Activated CD4-positive, alpha-beta T cell treated with anti-CD3 and anti-CD28 coated beads for 36 hours (primary cell): ENCODE data around the gene SEMA6C. TPM values are rescaled to one million over a fixed set of nuclear protein-coding genes. Genes with fewer than 3 reads are reported as not detected.
"Not testable (repeated sequence)": the region's sequence is repeated elsewhere in the genome, so short reads cannot be mapped to it uniquely, and the experiment has no call there.

Experiments used
- ATAC-seq: fragments of 200-7000 bp; cut with Tn5 transposase; one replicate; pipeline ENCODE4 v1.10.0; 2021; ENCODE audit warnings: mild to moderate bottlenecking, moderate library complexity
- CTCF ChIA-PET: fragments of 350-600 bp; sonication (Branson Sonifier 250); formaldehyde crosslinking; loops from one replicate; lab custom pipeline; 2021; ENCODE audit warnings: antibody characterized with exemption; lab: Charles Lee
- POLR2A ChIA-PET: fragments of 350-600 bp; sonication (Branson Sonifier 250); formaldehyde crosslinking; loops from one replicate; lab custom pipeline; 2021; ENCODE audit warnings: antibody characterized with exemption, inconsistent platforms; lab: Charles Lee
- DNase-seq: peaks from one replicate; pipeline ENCODE4 v3.0.0-alpha.2; 2020
- H3K27ac Mint-ChIP-seq: one replicate; pipeline ENCODE4 v1.8.0; 2021; ENCODE audit warnings: mixed read lengths
- H3K27me3 Mint-ChIP-seq: one replicate; pipeline ENCODE4 v1.8.0; 2021; ENCODE audit warnings: mixed read lengths
- H3K36me3 Mint-ChIP-seq: one replicate; pipeline ENCODE4 v1.8.0; 2021; ENCODE audit warnings: low read depth, mixed read lengths
- H3K4me1 Mint-ChIP-seq: one replicate; pipeline ENCODE4 v1.8.0; 2021; ENCODE audit warnings: mixed read lengths
- H3K4me3 Mint-ChIP-seq: one replicate; pipeline ENCODE4 v1.8.0; 2021; ENCODE audit warnings: mild to moderate bottlenecking, moderate library complexity, mixed read lengths
- H3K9me3 Mint-ChIP-seq: one replicate; pipeline ENCODE4 v1.8.0; 2021; ENCODE audit warnings: low read depth, mixed read lengths
- intact Hi-C, 2 experiments: fragments of 100-400 bp; cut with DNase I in 1 of 2; cut with micrococcal nuclease in 1 of 2; formaldehyde crosslinking; loops; one replicate each; pipeline versions ENCODE4 v1.14.2 to v1.15.1; 2022 to 2024; cut with DNase I, micrococcal nuclease
- total RNA-seq, 2 experiments: library from RNA; stranded (reverse); gene quantifications; one replicate each; pipeline ENCODE4 v1.2.3, GENCODE V29; 2021

The SEMA6C gene
- 1 to 10 TPM; 3.2 to 3.5 TPM for total RNA-seq

DNA sequence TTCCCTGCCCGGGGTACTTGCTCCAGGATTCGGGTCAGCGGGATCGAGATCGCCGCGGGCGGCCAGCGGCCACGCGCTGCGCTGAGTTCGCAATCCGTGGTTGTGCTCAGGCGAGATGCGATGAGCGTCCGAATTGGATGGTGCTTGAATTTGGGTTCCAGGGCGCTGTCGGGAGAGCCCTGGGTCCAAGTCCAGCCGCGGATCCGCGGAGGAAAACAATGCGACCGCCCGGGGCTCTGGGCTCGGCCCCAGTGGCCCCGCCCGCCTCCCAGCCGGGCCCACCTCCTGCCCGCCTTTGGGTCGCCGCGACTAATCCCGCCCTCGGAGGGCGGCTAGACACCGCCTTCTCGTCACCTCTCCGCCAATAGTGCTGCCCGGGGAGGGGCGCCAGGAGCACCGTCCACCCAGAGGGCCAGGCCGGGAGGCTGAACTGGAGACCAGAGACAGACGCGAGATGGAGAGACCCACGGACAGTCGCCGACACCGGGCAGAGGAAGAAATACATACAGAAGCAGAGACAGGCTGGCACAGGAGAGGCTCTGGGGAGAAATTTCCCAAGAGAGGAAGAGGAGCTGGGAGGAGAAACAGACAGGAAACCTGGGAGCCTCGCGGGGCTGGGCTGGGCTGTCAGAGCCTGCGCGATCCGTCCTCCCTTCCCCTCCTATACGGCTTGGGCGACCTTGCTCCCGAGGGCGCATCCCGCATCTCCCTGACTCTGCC is at the start of gene SEMA6C:
Gene SEMA6C (minus strand): TSS at position 220 of the 720 bp plus-strand sequence. CDS start 4,010 bp downstream, outside the sequence.
- Mint-ChIP-seq H3K9me3 (no peaks in the 10 kb centered on the region), H3K4me3 (peak within 1 kb of the TSS; percentile 79), H3K27me3 (no peaks in the 10 kb centered on the region), H3K4me1 (peaks cover 10% of the 10 kb centered on the region), H3K27ac (peak within 1 kb of the TSS; percentile 48), H3K36me3 (no peaks in the 10 kb centered on the region)
- CTCF ChIA-PET, result interaction anchor here (0.7 to 1.6 kb wide), 3 partner anchors 15 to 47 kb away, joined by 3 to 4 read pairs (median 4); no protein-coding TSS in a partner anchor
- intact Hi-C loops, result loop anchor here (1.0 to 2.0 kb wide), 4 partner anchors 10 to 76 kb away; partner anchors contain the start of genes TNFAIP8L2 (in 2 of the 2), GABPB2 (in 1 of the 2) and SCNM1 (in 1 of the 2)
- ATAC-seq, result peak; percentile 100
- POLR2A ChIA-PET, result interaction anchor here (0.6 kb wide), 1 partner anchor 235 kb away, joined by 4 read pairs; no protein-coding TSS in a partner anchor
- peak; percentile 92 for DNase-seq

DNA sequence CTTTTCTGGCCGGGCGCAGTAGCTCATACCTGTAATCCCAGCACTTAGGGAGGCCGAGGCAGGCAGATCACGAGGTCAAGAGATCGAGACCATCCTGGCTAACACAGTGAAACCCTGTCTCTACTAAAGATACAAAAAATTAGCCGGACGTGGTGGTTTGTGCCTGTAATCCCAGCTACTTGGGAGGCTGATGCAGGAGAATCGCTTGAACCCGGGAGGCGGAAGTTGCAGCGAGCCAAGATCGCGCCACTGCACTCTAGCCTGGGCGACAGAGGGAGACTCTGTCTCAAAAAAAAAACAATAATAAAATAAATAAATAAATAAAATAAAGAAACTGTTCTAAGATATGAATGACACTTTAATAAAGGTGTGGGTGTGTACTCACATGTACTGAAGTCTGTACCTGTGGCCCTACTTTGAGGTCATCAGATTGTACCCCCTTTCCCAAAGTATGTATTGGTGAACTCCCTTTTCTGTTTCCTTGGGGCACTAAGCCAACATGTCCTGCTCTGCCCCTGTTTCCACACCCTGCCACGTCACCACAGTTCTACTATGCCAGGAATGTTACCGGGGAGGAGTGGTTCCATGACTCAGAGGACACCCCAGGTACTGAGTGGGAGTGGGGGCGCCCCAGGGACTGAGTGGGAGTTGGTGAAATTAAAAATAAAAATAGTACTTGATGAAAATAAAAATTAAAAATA is 48.6 kb upstream of the SEMA6C start:
- H3K4me3 Mint-ChIP-seq, H3K9me3 Mint-ChIP-seq, POLR2A ChIA-PET, H3K27ac Mint-ChIP-seq, ATAC-seq, H3K27me3 Mint-ChIP-seq: not testable (repeated sequence)
- CTCF ChIA-PET, result interaction anchor here (0.7 to 1.1 kb wide), 4 partner anchors 17 to 60 kb away, joined by 3 to 4 read pairs (median 3); partner anchors contain the start of gene PSMD4
- DNase-seq, result peak; percentile 23
- intact Hi-C loops, result loop anchor here in 1 of 2 experiments (5.0 kb wide), 3 partner anchors 38 to 207 kb away; partner anchors contain the start of genes PI4KB and TNFAIP8L2
- Mint-ChIP-seq H3K4me1 (peaks cover 30% of the 10 kb centered on the region), H3K36me3 (peaks cover 16% of the 10 kb centered on the region)

- ChIA-PET CTCF (interaction anchor here (0.7 to 0.9 kb wide), 2 partner anchors 18 to 57 kb away, joined by 3 to 4 read pairs; no protein-coding TSS in a partner anchor), POLR2A (no interaction called here)
- no peaks in the 10 kb centered on the region for H3K9me3 Mint-ChIP-seq
- no peaks in the 10 kb centered on the region for H3K27me3 Mint-ChIP-seq
- H3K27ac Mint-ChIP-seq, result no peak overlapping the region
- peaks cover 28% of the 10 kb centered on the region for H3K4me1 Mint-ChIP-seq
- ATAC-seq, result no peak
- H3K4me3 Mint-ChIP-seq, result no peak overlapping the region
- DNase-seq, result no peak
- intact Hi-C loops, result no loop called here
- H3K36me3 Mint-ChIP-seq, result peaks cover 4% of the 10 kb centered on the region
Observed at GRCh38 chr1:151193856-151194255, 47.4 kb upstream of the SEMA6C start.

DNA sequence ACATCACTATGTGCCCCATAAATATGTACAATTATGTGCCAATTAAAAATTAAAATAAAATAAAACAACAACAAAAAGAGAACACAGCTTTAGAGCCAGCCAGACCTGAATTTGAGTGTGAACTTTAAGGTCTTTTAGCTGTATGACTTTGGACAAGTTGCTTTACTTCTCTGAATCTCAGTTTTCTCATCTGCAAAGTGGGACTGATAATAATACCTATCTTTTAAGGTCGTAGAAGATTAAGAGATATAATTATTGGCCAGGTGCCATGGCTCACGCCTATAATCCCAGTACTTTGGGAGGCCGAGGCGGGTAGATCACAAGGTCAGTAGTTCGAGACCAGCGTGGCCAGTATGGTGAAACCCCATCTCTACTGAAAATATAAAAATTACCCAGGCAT is 46.9 kb upstream of the SEMA6C start:
- CTCF ChIA-PET, result interaction anchor here (0.7 to 2.3 kb wide), 3 partner anchors 16 to 58 kb away, joined by 3 to 9 read pairs (median 3); no protein-coding TSS in a partner anchor
- intact Hi-C loops, result no loop called here
- Mint-ChIP-seq H3K9me3 (no peaks in the 10 kb centered on the region), H3K4me1 (peaks cover 32% of the 10 kb centered on the region), H3K36me3 (peaks cover under 1% of the 10 kb centered on the region), H3K4me3 (no peak overlapping the region), H3K27me3 (no peaks in the 10 kb centered on the region), H3K27ac (no peak overlapping the region)
- ATAC-seq, result no peak
- no peak for DNase-seq
- POLR2A ChIA-PET, result no interaction called here

- Mint-ChIP-seq H3K9me3 (no peaks in the 10 kb centered on the region), H3K27me3 (no peaks in the 10 kb centered on the region), H3K4me1 (peaks cover 28% of the 10 kb centered on the region), H3K27ac (no peak overlapping the region), H3K36me3 (no peaks in the 10 kb centered on the region), H3K4me3 (no peak overlapping the region)
- intact Hi-C loops, result no loop called here
- DNase-seq (no peak), ATAC-seq (no peak)
- ChIA-PET POLR2A (no interaction called here), CTCF (interaction anchor here (0.8 to 2.3 kb wide), 2 partner anchors 37 to 60 kb away, joined by 3 to 9 read pairs; no protein-coding TSS in a partner anchor)
Observed at GRCh38 chr1:151192047-151192446, 45.6 kb upstream of the SEMA6C start.

GRCh38 chr1:151189637-151190445 is 43.4 kb upstream of the SEMA6C start, which contains the start of gene VPS72:
VPS72 (minus strand) TSS chr1:151190197; CDS start chr1:151190121, 76 bp downstream.
- no peaks in the 10 kb centered on the region for H3K9me3 Mint-ChIP-seq
- peaks cover 6% of the 10 kb centered on the region for H3K36me3 Mint-ChIP-seq
- DNase-seq (peak; percentile 93), ATAC-seq (peak; percentile 96)
- CTCF ChIA-PET, result interaction anchor here (0.6 to 1.5 kb wide), 9 partner anchors 16 to 206 kb away, joined by 3 to 8 read pairs (median 4); partner anchors contain the start of gene TNFAIP8L2
- H3K27ac Mint-ChIP-seq, result peak within 1 kb of the TSS; percentile 98
- H3K27me3 Mint-ChIP-seq, result no peaks in the 10 kb centered on the region
- intact Hi-C loops, result loop anchor here (1.0 to 2.0 kb wide), 7 partner anchors 8 to 182 kb away; partner anchors contain the start of genes PIP5K1A (in 2 of the 2), PI4KB (in 1 of the 2), PRUNE1 (in 1 of the 2) and PSMD4 (in 1 of the 2)
- H3K4me3 Mint-ChIP-seq, result peak within 1 kb of the TSS; percentile 96
- peaks cover 27% of the 10 kb centered on the region for H3K4me1 Mint-ChIP-seq
- POLR2A ChIA-PET, result interaction anchor here (0.6 to 1.6 kb wide), 13 partner anchors 9 to 122 kb away, joined by 3 to 14 read pairs (median 4); partner anchors contain the start of genes PSMD4, SCNM1 and ZNF687

GRCh38 chr1:151188667-151189066 is 42.2 kb upstream of the SEMA6C start:
- intact Hi-C loops, H3K27me3 Mint-ChIP-seq, ATAC-seq, POLR2A ChIA-PET, H3K9me3 Mint-ChIP-seq, DNase-seq: not testable (repeated sequence)
- peak overlapping the region; percentile 96 for H3K4me3 Mint-ChIP-seq
- CTCF ChIA-PET, result interaction anchor here (0.6 to 1.5 kb wide), 6 partner anchors 10 to 102 kb away, joined by 3 to 7 read pairs (median 3); no protein-coding TSS in a partner anchor
- peak overlapping the region; percentile 98 for H3K27ac Mint-ChIP-seq
- peaks cover 12% of the 10 kb centered on the region for H3K36me3 Mint-ChIP-seq
- peaks cover 27% of the 10 kb centered on the region for H3K4me1 Mint-ChIP-seq

GRCh38 chr1:151187205-151187604 is 40.8 kb upstream of the SEMA6C start:
- intact Hi-C loops, result no loop called here
- no peaks in the 10 kb centered on the region for H3K27me3 Mint-ChIP-seq
- no peak overlapping the region for H3K4me3 Mint-ChIP-seq
- no peak overlapping the region for H3K27ac Mint-ChIP-seq
- H3K36me3 Mint-ChIP-seq, result peaks cover 23% of the 10 kb centered on the region
- POLR2A ChIA-PET, result no interaction called here
- H3K4me1 Mint-ChIP-seq, result peaks cover 27% of the 10 kb centered on the region
- DNase-seq (no peak), ATAC-seq (no peak)
- CTCF ChIA-PET, result interaction anchor here (0.5 to 1.1 kb wide), 2 partner anchors 8 to 10 kb away, joined by 3 read pairs; no protein-coding TSS in a partner anchor
- no peaks in the 10 kb centered on the region for H3K9me3 Mint-ChIP-seq

GRCh38 chr1:151184211-151184610 is 37.8 kb upstream of the SEMA6C start:
- no peaks in the 10 kb centered on the region for H3K27me3 Mint-ChIP-seq
- no peak overlapping the region for H3K4me3 Mint-ChIP-seq
- no peak for DNase-seq
- H3K9me3 Mint-ChIP-seq, result no peaks in the 10 kb centered on the region
- POLR2A ChIA-PET, result no interaction called here
- H3K27ac Mint-ChIP-seq, result no peak overlapping the region
- intact Hi-C loops, result no loop called here
- H3K4me1 Mint-ChIP-seq, result peaks cover 17% of the 10 kb centered on the region
- ATAC-seq, result no peak
- CTCF ChIA-PET, result interaction anchor here (1.2 kb wide), 1 partner anchor 28 kb away, joined by 4 read pairs; the partner anchor contains the start of gene TNFAIP8L2
- peaks cover 42% of the 10 kb centered on the region for H3K36me3 Mint-ChIP-seq

GRCh38 chr1:151176514-151177045 is 30.1 kb upstream of the SEMA6C start:
- CTCF ChIA-PET, result interaction anchor here (0.7 to 1.7 kb wide), 5 partner anchors 9 to 20 kb away, joined by 3 to 8 read pairs (median 4); partner anchors contain the start of gene TNFAIP8L2
- ATAC-seq, result no peak

More at GRCh38 chr1:151176514-151177045, 30.1 kb upstream of the SEMA6C start:
- no peak overlapping the region for H3K27ac Mint-ChIP-seq
- no peak for DNase-seq
- no peaks in the 10 kb centered on the region for H3K27me3 Mint-ChIP-seq
- H3K9me3 Mint-ChIP-seq, result no peaks in the 10 kb centered on the region
- intact Hi-C loops, result no loop called here
- POLR2A ChIA-PET, result no interaction called here
- H3K36me3 Mint-ChIP-seq, result peaks cover 43% of the 10 kb centered on the region
- no peaks in the 10 kb centered on the region for H3K4me1 Mint-ChIP-seq
- no peak overlapping the region for H3K4me3 Mint-ChIP-seq
